Gastroesophageal sphincter (tissue), 4 donors: ENCODE measurements around the gene SDK1. TPM values are rescaled to one million over a fixed set of nuclear protein-coding genes. Genes with fewer than 3 reads are reported as not detected.

ENCODE experiments used
- ATAC-seq: fragments of 150-250 bp; one replicate; pipeline ENCODE4 v1.9.1; 2016; ENCODE audit warnings: mild to moderate bottlenecking, moderate library complexity
- H3K27ac ChIP-seq, 4 donors: fragments of 200-600 bp; sonication (generic) in 3 of 4; 1 replicate in 3 of 4; 2 replicates in 1 of 4; pipeline ENCODE4 v1.5.1; 2016 to 2019
- H3K27me3 ChIP-seq: fragments of 200-600 bp; sonication (generic); one replicate; pipeline ENCODE4 v1.5.1; 2019
- H3K36me3 ChIP-seq, 2 donors: fragments of 200-600 bp; sonication (generic); one replicate each; pipeline ENCODE4 v1.5.1; 2019; ENCODE audit warnings: control low read depth in 1 of 2
- H3K4me1 ChIP-seq, 3 donors: fragments of 200-600 bp; sonication (generic); 1 replicate in 2 of 3; 2 replicates in 1 of 3; pipeline ENCODE4 v1.5.1; 2016 to 2019; ENCODE audit warnings: control low read depth in 2 of 3
- H3K4me3 ChIP-seq, 2 donors: fragments of 200-600 bp; sonication (generic); one replicate each; pipeline ENCODE4 v1.5.1; 2019; ENCODE audit warnings: mild to moderate bottlenecking in 1 of 2, moderate library complexity in 1 of 2
- H3K9me3 ChIP-seq, 3 donors: fragments of 200-600 bp; sonication (generic); one replicate each; pipeline ENCODE4 v1.5.1; 2017 to 2019; ENCODE audit warnings: control low read depth in 2 of 3
- CTCF ChIP-seq, 4 experiments: fragments of 200-600 bp in 2 of 4; fragments of 450-650 bp in 2 of 4; sonication (generic) in 1 of 4; IDR thresholded peaks; one replicate each; pipeline ENCODE4 v1.5.1; 2017 to 2019; ENCODE audit warnings: antibody characterized with exemption in 4 of 4, mild to moderate bottlenecking in 2 of 4, moderate library complexity in 2 of 4
- EP300 ChIP-seq: sonication (generic); formaldehyde crosslinking; IDR thresholded peaks from one replicate; pipeline ENCODE4 v1.6.1; 2017; ENCODE audit warnings: antibody characterized with exemption, mild to moderate bottlenecking
- POLR2A ChIP-seq, 2 donors: fragments of 450-650 bp; IDR thresholded peaks; one replicate each; pipeline ENCODE4 v1.6.1; 2017; ENCODE audit warnings: antibody characterized with exemption in 2 of 2, mild to moderate bottlenecking in 2 of 2, moderate library complexity in 1 of 2
- POLR2AphosphoS5 ChIP-seq: sonication (generic); formaldehyde crosslinking; IDR thresholded peaks from one replicate; pipeline ENCODE4 v1.6.1; 2017; ENCODE audit warnings: antibody characterized with exemption
- WGBS, 2 donors: methylation state at CpG; one replicate each; pipeline ENCODE4 v1.1.5; 2018; ENCODE audit warnings: low coverage in 1 of 2; 5-methylcytosine and 5-hydroxymethylcytosine counted together
- total RNA-seq, 4 donors: library from RNA; depleted of rRNA; stranded (reverse); fragments of >200 nt; gene quantifications; one replicate each; pipeline ENCODE4 v1.1.0, GENCODE V29; 2016

The SDK1 gene
- total RNA-seq, 4 donors from 2014 or later: 6.1 to 13.6 (median 8.7) TPM

- H3K4me3 ChIP-seq: no peak overlapping the region
- H3K27ac ChIP-seq: no peak overlapping the region
- no peak for ATAC-seq
- no peaks in the 10 kb centered on the region for H3K4me1 ChIP-seq
- H3K27me3 ChIP-seq: no peaks in the 10 kb centered on the region
- TF ChIP-seq POLR2A (IDR thresholded peaks at IDR 0.05) (no peak), POLR2AphosphoS5 (no peak), CTCF (IDR thresholded peaks at IDR 0.05) (no peak), EP300 (no peak)
- H3K36me3 ChIP-seq: peaks cover 0 to 9% of the 10 kb centered on the region in 2 donors
- WGBS, 2 donors: 76 to 81% methylated on average over 3 to 6 of the region's 7 CpGs
- peaks cover 0 to 5% (median 0%) of the 10 kb centered on the region in 3 donors for H3K9me3 ChIP-seq
These were observed 814.4 kb downstream of the SDK1 start for GRCh38 chr7:4115442-4115841.

- Histone ChIP-seq H3K4me3 (no peak overlapping the region), H3K27ac (no peak overlapping the region), H3K36me3 (peaks cover 0 to 9% of the 10 kb centered on the region in 2 donors), H3K9me3 (peaks cover 0 to 12% (median 0%) of the 10 kb centered on the region in 3 donors), H3K4me1 (no peaks in the 10 kb centered on the region), H3K27me3 (no peaks in the 10 kb centered on the region)
- TF ChIP-seq EP300 (no peak), CTCF (IDR thresholded peaks at IDR 0.05) (no peak), POLR2A (IDR thresholded peaks at IDR 0.05) (no peak), POLR2AphosphoS5 (no peak)
- WGBS, 2 donors: 82 to 95% methylated on average over 6 of the region's 19 CpGs
- no peak for ATAC-seq
These were observed 815.0 kb downstream of the SDK1 start for GRCh38 chr7:4115941-4116610.

GRCh38 chr7:4119848-4120247, 818.8 kb downstream of the SDK1 start:
- Histone ChIP-seq H3K4me1 (no peaks in the 10 kb centered on the region), H3K36me3 (no peaks in the 10 kb centered on the region), H3K27ac (no peak overlapping the region), H3K4me3 (no peak overlapping the region), H3K9me3 (peaks cover 0 to 12% (median 0%) of the 10 kb centered on the region in 3 donors), H3K27me3 (no peaks in the 10 kb centered on the region)
- 79 to 88% methylated on average over 3 of the region's 3 CpGs for WGBS, 2 donors
- ATAC-seq: no peak
- TF ChIP-seq EP300: no peak
- no peak for TF ChIP-seq POLR2A (IDR thresholded peaks at IDR 0.05)
- no peak for TF ChIP-seq POLR2AphosphoS5
- TF ChIP-seq CTCF (IDR thresholded peaks at IDR 0.05): no peak

GRCh38 chr7:4123346-4123745, 822.3 kb downstream of the SDK1 start:
- H3K4me1 ChIP-seq: no peaks in the 10 kb centered on the region
- TF ChIP-seq POLR2AphosphoS5 (no peak), POLR2A (IDR thresholded peaks at IDR 0.05) (no peak), CTCF (IDR thresholded peaks at IDR 0.05) (no peak), EP300 (no peak)
- peaks cover 0 to 12% (median 0%) of the 10 kb centered on the region in 3 donors for H3K9me3 ChIP-seq
- H3K27me3 ChIP-seq: no peaks in the 10 kb centered on the region
- no peak overlapping the region for H3K4me3 ChIP-seq
- no peak overlapping the region for H3K27ac ChIP-seq
- no peak for ATAC-seq
- no peaks in the 10 kb centered on the region for H3K36me3 ChIP-seq
- 93 to 100% methylated on average over 1 to 2 of the region's 2 CpGs for WGBS, 2 donors

GRCh38 chr7:4123823-4124222, 822.8 kb downstream of the SDK1 start:
- Histone ChIP-seq H3K4me3 (no peak overlapping the region), H3K36me3 (no peaks in the 10 kb centered on the region), H3K27ac (no peak overlapping the region), H3K4me1 (no peaks in the 10 kb centered on the region), H3K27me3 (no peaks in the 10 kb centered on the region), H3K9me3 (peaks cover 0 to 12% (median 0%) of the 10 kb centered on the region in 3 donors)
- ATAC-seq: no peak
- TF ChIP-seq EP300: no peak
- no peak for TF ChIP-seq CTCF (IDR thresholded peaks at IDR 0.05)
- no peak for TF ChIP-seq POLR2A (IDR thresholded peaks at IDR 0.05)
- no peak for TF ChIP-seq POLR2AphosphoS5
- 80% methylated on average over 1 of the region's 8 CpGs; no CpG with 5 or more reads in 1 of the 2 donors for WGBS, 2 donors
